ENCODE data around the gene PTHLH.

DNA sequence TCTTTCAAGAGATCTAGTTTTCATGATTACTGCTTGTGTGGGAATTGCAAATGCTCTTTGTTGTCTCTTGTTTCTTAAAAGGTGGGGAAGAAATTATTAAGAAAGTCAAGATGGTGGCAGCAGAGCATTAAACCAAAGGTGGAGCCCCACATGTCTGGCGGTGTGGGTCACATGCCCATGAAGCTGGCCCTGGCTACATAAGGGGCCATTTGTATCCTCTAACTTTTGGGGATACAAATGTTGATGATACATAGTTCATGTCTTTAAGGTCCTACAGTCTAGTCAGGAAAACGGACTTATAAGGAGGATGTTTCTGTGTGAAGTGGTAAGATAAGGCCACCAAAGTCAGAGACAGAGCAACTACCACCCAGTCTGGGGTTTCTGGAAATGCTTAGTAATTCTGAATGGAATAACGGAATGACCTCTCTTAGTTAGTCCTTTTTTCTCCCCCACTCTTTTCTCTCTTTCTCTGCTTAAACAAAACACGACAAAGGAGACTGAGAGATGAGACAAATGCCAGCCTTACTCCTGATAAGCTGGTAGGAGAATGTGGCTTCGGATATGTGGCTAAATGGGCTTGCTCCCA is 39.9 kb upstream of the PTHLH start:
- TF ChIP-seq, protein P1, sequence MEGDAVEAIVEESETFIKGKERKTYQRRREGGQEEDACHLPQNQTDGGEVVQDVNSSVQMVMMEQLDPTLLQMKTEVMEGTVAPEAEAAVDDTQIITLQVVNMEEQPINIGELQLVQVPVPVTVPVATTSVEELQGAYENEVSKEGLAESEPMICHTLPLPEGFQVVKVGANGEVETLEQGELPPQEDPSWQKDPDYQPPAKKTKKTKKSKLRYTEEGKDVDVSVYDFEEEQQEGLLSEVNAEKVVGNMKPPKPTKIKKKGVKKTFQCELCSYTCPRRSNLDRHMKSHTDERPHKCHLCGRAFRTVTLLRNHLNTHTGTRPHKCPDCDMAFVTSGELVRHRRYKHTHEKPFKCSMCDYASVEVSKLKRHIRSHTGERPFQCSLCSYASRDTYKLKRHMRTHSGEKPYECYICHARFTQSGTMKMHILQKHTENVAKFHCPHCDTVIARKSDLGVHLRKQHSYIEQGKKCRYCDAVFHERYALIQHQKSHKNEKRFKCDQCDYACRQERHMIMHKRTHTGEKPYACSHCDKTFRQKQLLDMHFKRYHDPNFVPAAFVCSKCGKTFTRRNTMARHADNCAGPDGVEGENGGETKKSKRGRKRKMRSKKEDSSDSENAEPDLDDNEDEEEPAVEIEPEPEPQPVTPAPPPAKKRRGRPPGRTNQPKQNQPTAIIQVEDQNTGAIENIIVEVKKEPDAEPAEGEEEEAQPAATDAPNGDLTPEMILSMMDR (IDR thresholded peaks at IDR 0.05) = no peak
- TF ChIP-seq POLR2A (IDR thresholded peaks at IDR 0.05) = no peak
